RWPE2 (cell line): ENCODE results near the gene FKBP15.

Experiments used
- ATAC-seq: fragments of 200-7000 bp; cut with Tn5 transposase; 3 replicates; pipeline ENCODE4 v1.9.1; 2021; ENCODE audit warnings: low read depth
- DNase-seq: peaks from one replicate; pipeline ENCODE4 v3.0.0-alpha.2; 2020; ENCODE audit warnings: low spot score
- H3K27ac ChIP-seq: fragments of 450-650 bp; 2 replicates; pipeline ENCODE4 v1.5.1; 2017; ENCODE audit warnings: mild to moderate bottlenecking; ENCODE audit not compliant: poor library complexity, severe bottlenecking
- H3K27me3 ChIP-seq: fragments of 250-450 bp; sonication (Bioruptor Pico); 2 replicates; pipeline ENCODE4 v1.5.1; 2021; ENCODE audit warnings: mild to moderate bottlenecking, moderate library complexity; ENCODE audit not compliant: insufficient read depth, poor library complexity, severe bottlenecking
- H3K36me3 ChIP-seq: fragments of 250-450 bp; sonication (Bioruptor Pico); 2 replicates; pipeline ENCODE4 v1.5.1; 2020; ENCODE audit warnings: low read depth, mild to moderate bottlenecking, moderate library complexity
- H3K4me1 ChIP-seq: fragments of 250-450 bp; sonication (Bioruptor Pico); 2 replicates; pipeline ENCODE4 v1.5.1; 2021; ENCODE audit warnings: mild to moderate bottlenecking, moderate library complexity; ENCODE audit not compliant: insufficient read depth, poor library complexity, severe bottlenecking
- H3K4me3 ChIP-seq: fragments of 250-450 bp; sonication (Bioruptor Pico); 2 replicates; pipeline ENCODE4 v1.5.1; 2021; ENCODE audit warnings: mild to moderate bottlenecking, moderate library complexity; ENCODE audit not compliant: severe bottlenecking
- H3K9me3 ChIP-seq: fragments of 250-450 bp; sonication (Bioruptor Pico); 2 replicates; pipeline ENCODE4 v1.5.1; 2021; ENCODE audit warnings: mild to moderate bottlenecking, moderate library complexity; ENCODE audit not compliant: severe bottlenecking
- CTCF ChIP-seq: fragments of 450-650 bp; IDR thresholded peaks from one replicate; pipeline ENCODE4 v1.5.1; 2017; ENCODE audit warnings: mild to moderate bottlenecking, moderate library complexity; ENCODE audit not compliant: poor library complexity, severe bottlenecking

The FKBP15 gene

GRCh38 chr9:113179839-113180238 lies 41.2 kb downstream of the FKBP15 start:
- no peak for ATAC-seq
- H3K27ac ChIP-seq = no peak overlapping the region
- H3K9me3 ChIP-seq = no peaks in the 10 kb centered on the region
- H3K27me3 ChIP-seq = no peaks in the 10 kb centered on the region
- DNase-seq = no peak
- peaks cover 98% of the 10 kb centered on the region for H3K36me3 ChIP-seq
- no peak overlapping the region for H3K4me3 ChIP-seq
- H3K4me1 ChIP-seq = peaks cover 4% of the 10 kb centered on the region
- TF ChIP-seq CTCF = no peak

DNA sequence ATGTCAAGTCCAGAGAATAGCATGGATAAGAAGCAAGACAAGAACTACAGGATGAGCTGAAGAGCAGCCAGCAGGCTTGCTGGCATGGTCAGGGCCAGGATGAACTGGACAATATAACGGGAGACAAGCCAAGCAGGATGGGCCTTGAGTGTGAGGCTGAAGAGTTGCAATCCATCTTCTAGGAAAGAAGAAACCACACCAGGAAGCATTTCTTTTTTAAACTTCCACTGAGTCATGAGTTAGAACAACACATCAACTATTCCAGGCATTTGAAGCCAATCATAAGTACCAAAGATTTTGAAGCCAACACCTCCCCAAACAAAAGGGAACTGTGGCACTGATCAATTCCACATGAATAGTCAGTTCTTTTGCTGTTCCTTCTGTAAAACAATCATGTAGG lies 43.0 kb downstream of the FKBP15 start:
- Histone ChIP-seq H3K27me3 (no peaks in the 10 kb centered on the region), H3K9me3 (no peaks in the 10 kb centered on the region), H3K4me1 (no peaks in the 10 kb centered on the region), H3K4me3 (no peak overlapping the region), H3K36me3 (peaks cover 95% of the 10 kb centered on the region), H3K27ac (no peak overlapping the region)
- no peak for ATAC-seq
- no peak for TF ChIP-seq CTCF
- no peak for DNase-seq

- TF ChIP-seq CTCF = no peak
- no peak for DNase-seq
- no peak for ATAC-seq
- Histone ChIP-seq H3K4me1 (no peaks in the 10 kb centered on the region), H3K36me3 (peaks cover 95% of the 10 kb centered on the region), H3K4me3 (no peak overlapping the region), H3K27me3 (no peaks in the 10 kb centered on the region), H3K27ac (no peak overlapping the region), H3K9me3 (no peaks in the 10 kb centered on the region)
Observed at GRCh38 chr9:113177251-113177650, 43.8 kb downstream of the FKBP15 start.

DNA sequence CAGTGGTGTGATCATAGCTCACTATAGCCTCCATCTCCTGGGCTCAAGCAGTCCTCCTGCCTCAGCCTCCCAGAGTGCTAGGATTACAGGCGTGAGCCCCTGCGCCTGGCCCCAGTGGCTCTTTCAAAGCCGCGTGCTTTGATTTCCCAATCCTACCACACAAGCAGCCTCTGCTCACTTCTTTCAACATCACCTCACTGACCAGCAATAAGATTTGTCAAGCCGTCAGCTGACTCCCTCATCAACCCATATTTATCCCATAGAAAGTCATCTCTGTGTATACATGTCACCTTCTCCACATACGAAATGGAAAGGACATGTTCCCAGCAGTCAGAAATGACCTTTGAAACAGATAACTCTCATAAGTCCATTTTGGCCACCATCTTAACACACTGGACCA lies 44.3 kb downstream of the FKBP15 start:
- H3K27ac ChIP-seq = no peak overlapping the region
- H3K36me3 ChIP-seq = peaks cover 94% of the 10 kb centered on the region
- H3K9me3 ChIP-seq = no peaks in the 10 kb centered on the region
- no peak overlapping the region for H3K4me3 ChIP-seq
- H3K27me3 ChIP-seq = no peaks in the 10 kb centered on the region
- DNase-seq (no peak), ATAC-seq (no peak)
- H3K4me1 ChIP-seq = no peaks in the 10 kb centered on the region
- TF ChIP-seq CTCF = no peak

DNA sequence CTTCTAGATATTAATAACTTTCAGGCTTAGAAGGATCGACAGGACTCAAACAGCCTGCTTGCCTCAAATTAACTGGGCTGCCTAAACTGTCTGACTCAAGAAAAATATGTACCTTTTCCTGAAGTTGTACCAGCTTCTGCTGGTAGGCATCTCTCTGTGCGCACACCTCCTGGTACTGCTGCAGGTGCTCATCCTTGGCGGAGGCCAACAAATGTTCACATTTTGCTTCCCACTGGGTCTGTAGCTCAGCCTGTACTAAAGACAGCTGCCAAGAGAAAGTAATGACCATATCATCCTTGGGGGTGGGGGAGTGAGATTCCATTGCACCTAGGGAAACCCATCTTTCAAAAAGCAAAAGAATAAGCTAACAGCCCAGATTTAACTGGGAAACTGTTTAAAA lies 47.7 kb downstream of the FKBP15 start:
- Histone ChIP-seq H3K27ac (no peak overlapping the region), H3K27me3 (no peaks in the 10 kb centered on the region), H3K4me3 (no peak overlapping the region), H3K4me1 (no peaks in the 10 kb centered on the region), H3K9me3 (no peaks in the 10 kb centered on the region), H3K36me3 (peaks cover 90% of the 10 kb centered on the region)
- no peak for ATAC-seq
- no peak for DNase-seq
- TF ChIP-seq CTCF = no peak
